Mesendoderm (in vitro differentiated cells): ENCODE measurements around the gene HSP90AB1.
A peak's percentile ranks its signal among the peaks of the same experiment; 100 is the strongest.

Source experiments
- DNase-seq: peaks from one replicate; pipeline ENCODE4 v3.0.0; 2013
- H2AK5ac ChIP-seq: 2 replicates; pipeline ENCODE4 v1.6.1; 2013; ENCODE audit warnings: low read length, inconsistent platforms
- H2BK120ac ChIP-seq: 2 replicates; pipeline ENCODE4 v1.6.1; 2013; ENCODE audit warnings: low read depth, mild to moderate bottlenecking, low read length, moderate library complexity, mixed read lengths
- H2BK15ac ChIP-seq: replicated peaks from 2 replicates; pipeline ENCODE4 v1.6.1; 2013; ENCODE audit warnings: low read depth, mild to moderate bottlenecking, moderate library complexity
- H2BK5ac ChIP-seq: 2 replicates; pipeline ENCODE4 v1.6.1; 2013; ENCODE audit warnings: low read length, inconsistent platforms
- H3K18ac ChIP-seq: 2 replicates; pipeline ENCODE4 v1.6.1; 2013; ENCODE audit warnings: mild to moderate bottlenecking, low read length, mixed read lengths
- H3K23ac ChIP-seq: one replicate; pipeline ENCODE4 v1.6.1; 2013; ENCODE audit warnings: low read length
- H3K27ac ChIP-seq: 2 replicates; pipeline ENCODE4 v1.5.1; 2013; ENCODE audit warnings: low read depth, mild to moderate bottlenecking, inconsistent platforms, low read length, moderate library complexity
- H3K27me3 ChIP-seq: 2 replicates; pipeline ENCODE4 v1.6.1; 2013; ENCODE audit warnings: low read length, control low read depth, mild to moderate bottlenecking, inconsistent platforms; ENCODE audit not compliant: insufficient read depth, poor library complexity
- H3K36me3 ChIP-seq: 2 replicates; pipeline ENCODE4 v1.6.1; 2013; ENCODE audit warnings: low read length, inconsistent platforms; ENCODE audit not compliant: control insufficient read depth, insufficient read depth
- H3K4ac ChIP-seq: one replicate; pipeline ENCODE4 v1.6.1; 2013; ENCODE audit warnings: low read depth, mild to moderate bottlenecking, low read length, moderate library complexity
- H3K4me1 ChIP-seq: 2 replicates; pipeline ENCODE4 v1.6.1; 2013; ENCODE audit warnings: low read depth, low read length, inconsistent platforms; ENCODE audit not compliant: control insufficient read depth
- H3K4me2 ChIP-seq: 2 replicates; pipeline ENCODE4 v1.6.1; 2013; ENCODE audit warnings: low read length
- H3K4me3 ChIP-seq: 2 replicates; pipeline ENCODE4 v1.5.1; 2013; ENCODE audit warnings: mild to moderate bottlenecking, low read length
- H3K56ac ChIP-seq: one replicate; pipeline ENCODE4 v1.6.1; 2013; ENCODE audit warnings: low read length
- H3K79me1 ChIP-seq: 2 replicates; pipeline ENCODE4 v1.6.1; 2013; ENCODE audit warnings: low read length, inconsistent platforms
- H3K79me2 ChIP-seq: 2 replicates; pipeline ENCODE4 v1.6.1; 2013; ENCODE audit warnings: mild to moderate bottlenecking, low read length; ENCODE audit not compliant: control insufficient read depth, insufficient read depth
- H3K9ac ChIP-seq: 2 replicates; pipeline ENCODE4 v1.6.1; 2013; ENCODE audit warnings: low read length, inconsistent platforms
- H4K5ac ChIP-seq: one replicate; pipeline ENCODE4 v1.6.1; 2013; ENCODE audit warnings: low read length
- H4K8ac ChIP-seq: one replicate; pipeline ENCODE4 v1.6.1; 2013; ENCODE audit warnings: low read depth, mild to moderate bottlenecking, control low read depth, low read length, moderate library complexity
- WGBS: extraction: QIAGEN DNeasy Blood & Tissue Kit; methylation state at CpG from one replicate; pipeline ENCODE4 v1.1.7; 2013; ENCODE audit warnings: low lambda C conversion rate, missing lambda C conversion rate; ENCODE audit not compliant: insufficient coverage; ENCODE audit errors: extremely low coverage; 5-methylcytosine and 5-hydroxymethylcytosine counted together

The HSP90AB1 gene

GRCh38 chr6:44250718-44251123 lies 3.8 kb downstream of the HSP90AB1 start:
- no peak overlapping the region for H3K4ac ChIP-seq
- no peak overlapping the region for H2BK120ac ChIP-seq
- no peak overlapping the region for H3K56ac ChIP-seq
- peaks cover 45% of the 10 kb centered on the region for H3K36me3 ChIP-seq
- H3K27ac ChIP-seq, result no peak overlapping the region
- no peak overlapping the region for H3K9ac ChIP-seq
- no peak overlapping the region for H3K4me3 ChIP-seq
- H3K23ac ChIP-seq, result no peak overlapping the region
- H3K27me3 ChIP-seq, result no peaks in the 10 kb centered on the region
- no peak for DNase-seq
- no peak overlapping the region for H3K18ac ChIP-seq
- H3K79me1 ChIP-seq, result peaks cover 17% of the 10 kb centered on the region
- no CpG with 5 or more reads among the region's 3 CpGs for WGBS
- H2AK5ac ChIP-seq, result no peak overlapping the region
- no peak overlapping the region for H4K8ac ChIP-seq
- peaks cover 53% of the 10 kb centered on the region for H3K79me2 ChIP-seq
- no peak overlapping the region for H4K5ac ChIP-seq
- H3K4me1 ChIP-seq, result peaks cover 6% of the 10 kb centered on the region
- no peak overlapping the region for H2BK15ac ChIP-seq
- no peak overlapping the region for H3K4me2 ChIP-seq
- no peak overlapping the region for H2BK5ac ChIP-seq

GRCh38 chr6:44251576-44252524 lies 4.9 kb downstream of the HSP90AB1 start:
- Histone ChIP-seq H3K9ac (no peak overlapping the region), H2BK5ac (no peak overlapping the region), H3K79me1 (peaks cover 17% of the 10 kb centered on the region), H2AK5ac (no peak overlapping the region), H3K4me3 (no peak overlapping the region), H3K56ac (no peak overlapping the region), H3K79me2 (peaks cover 53% of the 10 kb centered on the region), H3K23ac (no peak overlapping the region), H4K8ac (no peak overlapping the region), H3K27ac (no peak overlapping the region), H3K4ac (no peak overlapping the region), H3K4me1 (peaks cover 6% of the 10 kb centered on the region), H3K4me2 (no peak overlapping the region), H2BK120ac (no peak overlapping the region), H3K36me3 (peaks cover 45% of the 10 kb centered on the region), H3K18ac (no peak overlapping the region), H3K27me3 (no peaks in the 10 kb centered on the region), H4K5ac (no peak overlapping the region), H2BK15ac (no peak overlapping the region)
- no peak for DNase-seq
- WGBS, result no CpG with 5 or more reads among the region's 14 CpGs

- WGBS, result no CpG with 5 or more reads among the region's 10 CpGs
- Histone ChIP-seq H2AK5ac (no peak overlapping the region), H3K4me3 (no peak overlapping the region), H2BK120ac (no peak overlapping the region), H3K23ac (no peak overlapping the region), H3K4me2 (no peak overlapping the region), H3K36me3 (peaks cover 45% of the 10 kb centered on the region), H3K18ac (no peak overlapping the region), H3K27ac (no peak overlapping the region), H3K4ac (no peak overlapping the region), H3K56ac (no peak overlapping the region), H3K79me1 (peaks cover 17% of the 10 kb centered on the region), H3K79me2 (peaks cover 37% of the 10 kb centered on the region), H4K8ac (no peak overlapping the region), H2BK15ac (no peak overlapping the region), H3K9ac (no peak overlapping the region), H3K4me1 (peaks cover 6% of the 10 kb centered on the region), H4K5ac (no peak overlapping the region), H2BK5ac (no peak overlapping the region), H3K27me3 (no peaks in the 10 kb centered on the region)
- DNase-seq, result peak; percentile 68
Measured at GRCh38 chr6:44253307-44254101, 6.6 kb downstream of the HSP90AB1 start.

GRCh38 chr6:44254191-44255104 lies 7.5 kb downstream of the HSP90AB1 start:
- Histone ChIP-seq H2AK5ac (no peak overlapping the region), H3K79me1 (peaks cover 17% of the 10 kb centered on the region), H3K9ac (no peak overlapping the region), H4K5ac (no peak overlapping the region), H2BK15ac (no peak overlapping the region), H2BK5ac (no peak overlapping the region), H3K36me3 (peaks cover 37% of the 10 kb centered on the region), H3K4ac (no peak overlapping the region), H4K8ac (no peak overlapping the region), H3K23ac (no peak overlapping the region), H3K79me2 (peaks cover 28% of the 10 kb centered on the region), H3K56ac (no peak overlapping the region), H3K18ac (no peak overlapping the region), H3K4me2 (no peak overlapping the region), H2BK120ac (no peak overlapping the region), H3K4me3 (no peak overlapping the region), H3K4me1 (peaks cover 3% of the 10 kb centered on the region), H3K27ac (no peak overlapping the region), H3K27me3 (no peaks in the 10 kb centered on the region)
- WGBS, result no CpG with 5 or more reads among the region's 12 CpGs
- no peak for DNase-seq

- Histone ChIP-seq H2BK5ac (no peak overlapping the region), H3K79me2 (peaks cover 20% of the 10 kb centered on the region), H3K56ac (no peak overlapping the region), H2BK15ac (no peak overlapping the region), H4K5ac (no peak overlapping the region), H3K4me1 (no peaks in the 10 kb centered on the region), H3K79me1 (peaks cover 12% of the 10 kb centered on the region), H3K9ac (no peak overlapping the region), H3K36me3 (peaks cover 30% of the 10 kb centered on the region), H4K8ac (no peak overlapping the region), H3K23ac (no peak overlapping the region), H3K18ac (no peak overlapping the region), H2AK5ac (no peak overlapping the region), H3K27me3 (no peaks in the 10 kb centered on the region), H3K4me2 (no peak overlapping the region), H3K4me3 (no peak overlapping the region), H2BK120ac (no peak overlapping the region), H3K4ac (no peak overlapping the region), H3K27ac (no peak overlapping the region)
- WGBS, result no CpG with 5 or more reads among the region's 16 CpGs
- peak; percentile 41 for DNase-seq
Measured at GRCh38 chr6:44255105-44255808, 8.4 kb downstream of the HSP90AB1 start.
